HG02884 (cell line): ENCODE data around the gene GAGE13.
"Not testable (repeated sequence)": the region's sequence is repeated elsewhere in the genome, so short reads cannot be mapped to it uniquely, and the experiment has no call there.

Experiments used
- ATAC-seq: cut with Tn5 transposase; IDR thresholded peaks from one replicate; pipeline ENCODE4 v1.9.1; 2021; ENCODE audit warnings: mild to moderate bottlenecking, moderate library complexity; ENCODE audit not compliant: unreplicated experiment

The GAGE13 gene

DNA sequence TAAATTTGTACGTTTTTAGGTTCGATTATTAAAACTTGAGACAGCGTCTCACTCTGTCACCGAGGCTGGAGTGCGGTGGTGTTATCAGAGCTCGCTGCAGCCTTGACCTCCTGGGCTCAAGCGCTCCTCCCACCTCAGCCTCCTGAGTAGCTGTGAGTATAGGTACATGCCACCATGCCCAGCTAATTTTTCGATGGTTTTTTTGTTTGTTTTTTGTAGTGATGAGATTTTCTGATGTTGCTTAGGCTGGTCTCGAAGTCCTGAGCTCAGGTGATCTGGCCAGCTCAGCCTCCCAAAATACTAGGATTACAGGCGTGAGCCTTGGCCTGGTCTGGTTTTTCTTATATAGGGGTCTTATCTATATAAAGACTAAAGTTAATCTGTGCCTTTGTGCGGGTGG lies 961 bp upstream of the GAGE13 start:
- not testable (repeated sequence) for ATAC-seq

DNA sequence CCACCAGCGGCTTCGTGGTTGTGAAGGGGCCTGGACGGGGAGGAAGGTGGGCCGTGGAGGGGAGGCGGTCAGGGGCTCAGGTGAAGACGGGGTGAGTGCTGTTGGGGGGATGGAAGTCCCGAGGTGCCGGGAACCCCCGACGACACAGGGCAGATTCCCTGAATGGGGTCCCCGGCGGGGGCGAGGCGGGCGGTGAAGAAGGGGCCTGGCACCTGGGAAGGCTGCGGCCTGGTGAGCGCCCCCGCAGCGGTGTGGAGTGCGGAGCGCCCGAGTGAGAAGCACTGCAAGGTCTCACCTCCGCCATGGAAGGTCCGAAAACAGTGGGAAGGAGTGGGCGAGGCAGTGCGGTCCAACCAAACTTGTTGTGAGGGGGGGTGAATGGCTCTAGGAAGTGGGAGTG lies 459 bp downstream of the GAGE13 start:
- not testable (repeated sequence) for ATAC-seq

DNA sequence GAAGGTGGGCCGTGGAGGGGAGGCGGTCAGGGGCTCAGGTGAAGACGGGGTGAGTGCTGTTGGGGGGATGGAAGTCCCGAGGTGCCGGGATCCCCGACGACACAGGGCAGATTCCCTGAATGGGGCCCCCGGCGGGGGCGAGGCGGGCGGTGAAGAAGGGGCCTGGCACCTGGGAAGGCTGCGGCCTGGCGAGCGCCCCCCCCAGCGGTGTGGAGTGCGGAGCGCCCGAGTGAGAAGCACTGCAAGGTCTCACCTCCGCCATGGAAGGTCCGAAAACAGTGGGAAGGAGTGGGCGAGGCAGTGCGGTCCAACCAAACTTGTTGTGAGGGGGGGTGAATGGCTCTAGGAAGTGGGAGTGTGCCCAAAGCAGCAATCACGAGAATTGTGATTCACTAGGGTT lies 10.1 kb downstream of the GAGE13 start:
- ATAC-seq, result not testable (repeated sequence)

DNA sequence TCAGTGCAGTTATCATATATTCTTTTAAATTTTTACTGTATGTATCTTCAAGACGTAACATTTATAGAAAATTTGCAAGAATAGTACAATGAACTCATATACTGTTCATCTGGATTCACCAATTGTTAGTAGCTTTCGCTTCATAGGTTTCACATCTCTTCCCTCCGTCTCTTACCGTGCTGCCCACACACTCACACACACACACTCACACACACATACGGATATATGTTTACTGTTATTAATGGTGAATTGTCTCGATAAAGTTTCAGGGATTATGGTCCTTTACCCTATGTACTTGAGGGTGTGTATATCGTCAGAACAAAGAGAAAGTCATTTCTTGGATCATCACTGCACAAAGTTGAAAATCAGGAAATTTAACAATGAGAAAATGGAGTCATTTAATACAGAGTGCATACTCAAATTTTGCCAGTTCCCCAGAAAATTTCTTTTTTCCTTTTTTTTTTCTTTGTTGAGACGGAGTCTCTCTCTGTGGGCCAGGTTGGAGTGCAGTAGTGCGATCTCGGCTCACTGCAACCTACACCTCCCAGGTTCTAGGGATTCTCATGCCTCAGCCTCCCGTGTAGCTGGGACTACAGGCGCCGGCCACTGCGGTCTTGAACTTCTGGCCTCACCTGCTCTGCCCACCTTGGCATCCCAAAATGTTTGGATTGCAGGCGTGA lies 13.3 kb downstream of the GAGE13 start:
- not testable (repeated sequence) for ATAC-seq

DNA sequence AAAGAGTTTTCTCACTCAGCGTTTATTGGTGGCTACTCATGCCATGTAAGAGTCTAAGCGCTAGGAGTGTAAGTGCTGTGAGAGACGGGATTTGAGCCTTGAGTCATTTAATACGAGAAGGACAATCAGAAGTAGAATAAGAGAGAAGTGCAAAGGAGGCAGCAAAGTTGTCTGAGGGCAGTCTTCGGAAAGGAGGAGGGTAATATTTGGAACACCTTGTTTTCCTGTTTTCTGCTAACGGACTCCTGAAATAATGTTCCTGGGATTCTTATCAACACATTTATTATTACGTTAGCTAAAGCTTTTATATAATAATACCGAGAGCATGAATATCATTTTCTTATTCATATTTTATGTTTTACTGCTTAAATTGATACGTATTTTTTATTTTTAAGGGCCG lies 14.0 kb downstream of the GAGE13 start:
- ATAC-seq, result not testable (repeated sequence)

DNA sequence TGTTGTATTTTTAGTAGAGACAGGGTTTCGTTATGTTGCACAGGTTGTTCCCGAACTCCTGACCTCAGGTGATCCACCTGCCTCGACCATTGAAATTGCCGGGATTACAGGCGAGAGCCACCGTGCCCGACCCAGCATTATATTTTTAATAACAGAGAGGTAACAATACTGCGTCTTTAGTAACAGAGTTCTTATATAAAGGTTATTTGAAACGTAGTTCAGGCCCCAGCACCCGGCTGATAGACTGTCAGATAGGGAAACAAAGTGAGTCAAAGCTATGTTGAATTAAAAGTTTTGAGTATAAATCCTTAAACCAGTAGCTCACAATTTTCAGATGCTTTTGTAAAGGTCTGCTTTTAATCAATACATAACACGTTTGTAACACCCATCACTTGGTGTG lies 14.8 kb downstream of the GAGE13 start:
- ATAC-seq, result not testable (repeated sequence)
